ENCODE measurements around the gene POPDC3.

- TF ChIP-seq CTCF (IDR thresholded peaks at IDR 0.05 in 4 of 5, conservative IDR thresholded peaks at IDR 0.05 in 1 of 5), result no peak
- no peak for TF ChIP-seq POLR2A (IDR thresholded peaks at IDR 0.05)
Observed at GRCh38 chr6:105193647-105194046, 13.8 kb upstream of the POPDC3 start.
